Measurements from ENCODE around the gene FOXJ1. TPM values are rescaled to one million over a fixed set of nuclear protein-coding genes. Genes with fewer than 3 reads are reported as not detected.

FOXJ1 gene
- total and polyA plus RNA-seq, 2 of the 13 experiments (the other 11 are each of a cell fraction or from before 2014, with no cell fraction given) = 0.98 to 1.6 TPM

- no peak for TF ChIP-seq AHDC1 (CRISPR knock-in tag; IDR thresholded peaks at IDR 0.05; ENCODE audit: borderline replicate concordance)
- TF ChIP-seq BRF2 (CRISPR knock-in tag; IDR thresholded peaks at IDR 0.05) = no peak
- no peak for TF ChIP-seq ZNF296 (CRISPR knock-in tag; conservative IDR thresholded peaks at IDR 0.05)
- TF ChIP-seq ZBED4 (CRISPR knock-in tag; IDR thresholded peaks at IDR 0.05; ENCODE audit: borderline replicate concordance) = no peak
- peak; percentile 56; the same call in 1 of the 2 replicates for TF ChIP-seq ZNF691 (CRISPR knock-in tag; IDR thresholded peaks at IDR 0.05; ENCODE audit: borderline replicate concordance, low read depth)
- no peak for TF ChIP-seq TMF1 (CRISPR knock-in tag; IDR thresholded peaks at IDR 0.05; ENCODE audit: low read depth)
- peak; percentile 44; the same call in 1 of the 2 replicates for TF ChIP-seq GABPB1 (CRISPR knock-in tag; IDR thresholded peaks at IDR 0.05)
- no peak for TF ChIP-seq EEA1 (CRISPR knock-in tag; IDR thresholded peaks at IDR 0.05; ENCODE audit: borderline replicate concordance)
- TF ChIP-seq ZNF704 (CRISPR knock-in tag; IDR thresholded peaks at IDR 0.05; ENCODE audit: borderline replicate concordance) = no peak
- no peak for TF ChIP-seq SNRNP70 (IDR thresholded peaks at IDR 0.05; ENCODE audit: low read depth, low read length)
- TF ChIP-seq ZNF362 (CRISPR knock-in tag; IDR thresholded peaks at IDR 0.05; ENCODE audit: borderline replicate concordance) = no peak
- no peak for TF ChIP-seq HNRNPH1 (optimal IDR thresholded peaks at IDR 0.05; ENCODE audit: low read depth, low read length)
- TF ChIP-seq ZNF543 (CRISPR knock-in tag; IDR thresholded peaks at IDR 0.05) = no peak
Observed at GRCh38 chr17:76182016-76182764, 41.1 kb upstream of the FOXJ1 start (continued).
